HG03342 (cell line): Measurements from ENCODE around the gene SLC36A2.
"Not testable (repeated sequence)": the region's sequence is repeated elsewhere in the genome, so short reads cannot be mapped to it uniquely, and the experiment has no call there.

Experiments used
- ATAC-seq: cut with Tn5 transposase; IDR thresholded peaks from one replicate; pipeline ENCODE4 v1.9.1; 2021; ENCODE audit warnings: mild to moderate bottlenecking, moderate library complexity; ENCODE audit not compliant: unreplicated experiment

SLC36A2 gene

DNA sequence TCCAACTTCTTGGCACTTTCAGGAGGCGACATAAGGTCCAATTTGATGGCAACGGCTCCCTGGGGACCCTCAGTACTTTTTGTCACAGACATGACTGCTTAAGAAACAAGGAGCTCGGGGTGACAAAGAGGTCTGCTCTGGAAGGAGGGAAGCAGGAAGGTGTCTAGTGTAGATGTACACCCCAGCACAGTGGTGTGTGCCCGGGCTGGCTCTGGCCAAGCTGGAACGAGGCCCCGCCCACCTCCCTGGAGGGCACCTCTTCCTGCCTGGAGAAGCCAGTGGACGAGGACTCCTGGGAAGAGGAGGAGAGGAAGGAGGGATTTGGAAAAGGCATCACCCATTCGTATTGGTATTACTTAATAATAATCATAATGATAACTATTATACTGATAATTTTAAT is at the start of gene SLC36A2:
Gene SLC36A2 (minus strand): TSS at position 191 of the 400 bp plus-strand sequence. CDS start 99 bp downstream, at position 92.
- ATAC-seq: no peak

DNA sequence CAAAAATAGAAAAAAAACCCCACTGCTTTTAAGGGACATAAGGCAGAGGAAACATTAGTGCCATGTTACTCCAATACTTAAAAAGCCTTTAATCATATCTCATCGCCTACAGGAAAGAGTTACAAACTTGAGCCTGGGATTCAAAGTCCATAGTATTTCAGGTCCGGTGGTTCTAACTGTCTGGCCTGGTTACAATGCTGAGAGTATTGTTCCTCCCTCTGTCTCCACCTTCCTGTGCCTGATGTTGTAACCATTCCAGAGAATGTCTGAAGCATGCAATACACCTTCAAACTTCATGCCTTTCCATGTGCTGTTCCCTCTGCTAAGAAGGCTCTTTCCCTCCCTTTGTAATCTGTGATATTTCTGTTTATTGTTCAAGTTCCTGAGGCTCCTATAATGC is 41.6 kb upstream of the SLC36A2 start:
- no peak for ATAC-seq

DNA sequence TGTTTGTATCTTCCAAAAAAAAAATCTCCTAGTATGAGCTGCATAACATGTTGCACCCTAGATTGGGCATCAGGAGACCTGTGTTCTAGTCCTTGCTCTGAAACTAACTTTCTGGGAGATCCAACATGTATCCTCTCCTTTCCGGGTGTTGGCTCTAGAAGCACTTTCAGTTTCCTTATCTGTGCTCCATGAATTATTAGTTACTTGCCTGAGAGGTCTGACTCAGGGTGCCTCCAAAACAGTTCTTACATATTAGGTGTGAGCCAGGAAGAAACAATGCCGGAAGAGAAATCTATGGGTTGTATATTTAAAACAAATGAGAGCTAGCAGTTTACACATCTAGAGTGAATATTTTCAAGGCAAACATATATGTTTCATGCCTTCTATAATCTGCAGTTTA is 36.7 kb upstream of the SLC36A2 start:
- no peak for ATAC-seq

DNA sequence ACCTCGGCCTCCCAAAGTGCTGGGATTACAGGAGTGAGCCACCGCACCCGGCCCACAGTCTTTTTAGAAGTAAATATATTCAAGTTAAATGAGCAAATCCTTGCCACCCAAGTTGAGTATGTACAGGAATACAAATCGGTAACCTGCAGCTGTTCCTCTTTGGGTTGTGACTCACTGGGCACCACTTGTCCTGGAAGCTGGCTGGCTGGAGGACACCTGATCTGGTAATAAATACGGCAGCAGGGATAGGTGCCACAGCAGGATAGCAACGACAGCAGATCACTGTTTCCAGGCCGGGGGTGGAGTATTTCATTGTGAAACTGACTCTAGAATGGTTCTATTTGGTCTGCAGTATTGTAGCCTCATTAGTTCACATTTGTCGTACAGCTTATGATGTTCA is 35.7 kb upstream of the SLC36A2 start:
- no peak for ATAC-seq

DNA sequence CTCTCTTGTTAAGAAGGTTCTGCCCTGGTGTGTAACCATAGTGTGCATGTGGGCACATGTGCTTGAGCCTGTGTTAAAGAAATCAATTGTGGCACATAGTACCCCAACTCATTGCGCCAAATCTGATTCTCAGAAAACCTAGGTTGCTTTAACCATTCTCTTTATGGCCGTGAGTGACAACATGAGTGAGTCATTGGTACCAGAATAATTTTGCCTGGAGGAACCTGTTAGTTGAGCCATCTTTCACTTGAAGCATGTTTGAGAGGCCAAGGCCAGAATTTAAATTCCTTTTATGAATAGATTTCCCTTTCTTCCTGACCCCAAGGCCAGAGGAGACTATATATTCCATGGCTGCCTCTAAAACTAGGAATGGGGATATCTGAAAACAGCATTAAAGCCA is 35.2 kb upstream of the SLC36A2 start:
- ATAC-seq: no peak

DNA sequence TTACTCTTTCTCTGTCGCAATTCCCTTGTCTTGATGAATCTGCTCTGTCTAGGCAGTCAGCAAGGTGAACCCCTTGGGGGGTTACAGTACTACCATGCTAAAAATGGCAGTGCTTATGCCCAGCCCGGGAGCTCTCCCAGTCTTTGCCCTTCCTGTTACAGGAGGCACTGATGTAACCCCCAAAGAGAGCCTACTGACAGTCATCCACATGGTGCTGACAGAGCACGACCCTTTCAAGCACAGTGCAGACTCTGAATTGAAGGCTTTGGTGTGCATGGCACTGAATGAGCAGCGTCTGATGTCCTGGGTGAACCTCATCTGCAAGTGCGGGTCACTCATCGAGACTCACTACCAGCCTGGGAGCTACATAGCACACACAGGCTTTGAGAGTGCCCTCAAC is 34.5 kb upstream of the SLC36A2 start:
- ATAC-seq: no peak

DNA sequence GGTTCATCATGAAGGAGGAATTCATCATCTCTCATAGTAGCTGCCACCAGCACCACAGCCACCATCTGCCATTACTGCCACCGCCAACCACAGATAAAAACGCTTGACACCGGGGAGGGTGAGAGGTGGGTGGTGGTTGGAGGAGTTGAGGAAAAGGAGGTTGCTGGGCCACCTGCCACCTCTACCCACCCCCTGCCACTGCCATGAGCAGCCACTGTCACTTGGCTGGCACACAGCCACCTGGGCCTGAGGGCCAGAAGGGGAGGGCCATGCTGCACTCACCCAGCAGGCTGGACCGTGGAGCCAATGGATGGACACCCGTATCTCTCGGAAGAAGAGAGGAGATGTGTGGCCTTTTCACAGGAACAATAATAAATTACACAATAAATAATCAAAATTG is 31.3 kb upstream of the SLC36A2 start:
- ATAC-seq: no peak

DNA sequence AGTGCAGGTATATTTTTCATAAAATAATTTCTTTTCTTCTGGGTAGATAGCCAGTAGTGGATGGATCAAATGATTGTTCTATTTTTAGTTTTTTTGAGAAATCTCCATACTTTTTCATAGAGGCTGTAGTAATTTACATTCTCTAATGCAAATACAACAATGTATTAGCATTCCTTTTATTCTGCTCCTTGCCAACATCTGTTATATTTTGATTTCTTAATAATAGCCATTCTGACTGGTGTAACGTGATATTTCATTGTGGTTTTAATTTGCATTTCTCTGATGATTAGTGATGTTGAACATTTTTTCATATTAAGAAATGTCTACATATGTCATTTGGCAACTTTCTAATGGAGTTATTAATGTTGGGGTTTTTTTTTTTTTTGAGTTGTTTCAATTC is 27.2 kb upstream of the SLC36A2 start:
- ATAC-seq: no peak

DNA sequence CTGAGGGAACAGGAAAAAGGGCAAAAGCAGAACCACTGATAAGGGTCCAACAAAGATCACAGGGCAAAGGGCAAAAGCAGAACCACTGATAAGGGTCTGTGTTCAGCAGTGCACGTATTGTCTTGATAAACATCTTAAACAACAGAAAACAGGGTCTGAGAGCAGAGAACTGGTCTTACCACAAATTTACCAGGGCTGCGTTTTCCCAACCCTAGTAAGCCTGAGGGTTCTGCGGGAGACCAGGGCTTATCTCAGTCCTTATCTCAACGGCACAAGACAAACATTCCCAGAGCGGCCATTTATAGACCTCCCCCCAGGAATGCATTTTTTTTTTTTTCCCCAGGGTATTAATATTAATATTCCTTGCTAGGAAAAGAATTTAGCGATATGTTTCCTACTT is 19.7 kb upstream of the SLC36A2 start:
- not testable (repeated sequence) for ATAC-seq

DNA sequence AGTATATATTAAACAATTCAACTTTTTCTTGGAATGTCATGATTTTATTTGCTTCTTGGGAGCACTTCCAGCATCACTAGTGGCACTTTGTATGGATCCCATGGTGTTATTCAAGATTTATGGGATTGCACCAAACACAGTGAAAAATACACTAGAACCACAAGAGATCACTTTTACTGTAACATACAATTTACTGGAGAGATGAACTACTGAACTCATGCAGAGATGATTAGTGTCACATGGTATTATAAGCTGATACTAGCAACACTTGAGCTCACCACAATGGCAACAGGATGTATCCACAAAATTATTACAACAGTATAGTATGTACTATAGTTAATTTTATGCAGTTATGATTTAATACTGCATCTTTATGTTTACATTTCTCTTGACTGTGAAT is 16.3 kb upstream of the SLC36A2 start:
- ATAC-seq: no peak

DNA sequence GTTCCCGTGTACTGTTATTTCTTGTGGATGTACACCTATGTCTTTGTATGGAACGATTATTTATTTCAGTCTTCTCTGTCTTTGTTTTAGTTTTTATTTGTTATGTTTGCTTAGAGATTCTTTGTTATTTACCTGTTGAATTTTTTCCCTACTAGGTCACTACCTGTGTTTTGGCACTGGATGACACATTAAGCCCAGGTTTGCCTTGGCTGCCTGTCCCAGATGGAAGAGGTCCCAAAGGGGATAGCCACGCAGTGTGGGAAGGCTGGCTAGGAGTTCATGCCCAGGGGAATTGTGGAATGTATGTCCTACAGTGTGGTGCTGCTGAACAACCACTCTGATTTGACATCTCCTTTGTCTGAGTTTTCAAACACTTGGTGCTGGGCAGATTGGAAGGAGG is 15.6 kb upstream of the SLC36A2 start:
- ATAC-seq: no peak

DNA sequence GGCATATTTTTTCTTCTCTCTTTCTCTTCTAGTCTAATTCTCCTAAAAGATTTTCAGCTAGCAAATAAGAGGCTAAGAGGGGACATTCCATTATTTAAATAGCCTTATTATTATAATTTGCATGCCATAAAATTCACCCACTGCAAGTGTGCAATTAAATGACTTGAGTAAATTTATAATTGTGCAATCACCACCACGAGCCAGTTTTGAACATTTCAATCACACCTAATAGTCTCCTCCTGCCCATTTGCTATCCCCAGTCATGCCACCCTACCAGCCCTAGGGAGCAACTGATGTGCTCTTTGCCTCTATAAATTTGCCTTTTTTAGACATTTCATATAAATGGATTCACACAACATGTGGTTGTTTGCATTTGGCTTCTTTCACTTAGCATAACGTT is 12.0 kb upstream of the SLC36A2 start:
- no peak for ATAC-seq

DNA sequence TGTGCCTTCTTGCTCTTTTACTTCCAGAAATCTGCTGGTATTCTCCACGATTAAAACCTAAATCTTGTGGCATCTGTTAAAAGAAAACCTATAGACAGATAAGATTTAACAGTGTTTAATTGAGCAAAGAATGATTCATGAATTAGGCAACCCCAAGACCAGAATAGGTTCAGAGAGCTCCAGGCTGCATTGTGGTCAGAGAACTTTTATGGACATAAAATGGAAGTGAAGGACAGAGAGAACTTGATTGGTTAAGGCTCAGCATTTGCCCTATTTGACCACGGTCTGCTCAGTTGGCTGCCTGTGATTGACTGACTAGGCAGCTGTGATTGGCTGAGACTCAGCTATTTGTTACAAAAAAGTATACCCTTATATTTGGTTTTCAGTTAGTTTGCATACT is 10.4 kb upstream of the SLC36A2 start:
- no peak for ATAC-seq

DNA sequence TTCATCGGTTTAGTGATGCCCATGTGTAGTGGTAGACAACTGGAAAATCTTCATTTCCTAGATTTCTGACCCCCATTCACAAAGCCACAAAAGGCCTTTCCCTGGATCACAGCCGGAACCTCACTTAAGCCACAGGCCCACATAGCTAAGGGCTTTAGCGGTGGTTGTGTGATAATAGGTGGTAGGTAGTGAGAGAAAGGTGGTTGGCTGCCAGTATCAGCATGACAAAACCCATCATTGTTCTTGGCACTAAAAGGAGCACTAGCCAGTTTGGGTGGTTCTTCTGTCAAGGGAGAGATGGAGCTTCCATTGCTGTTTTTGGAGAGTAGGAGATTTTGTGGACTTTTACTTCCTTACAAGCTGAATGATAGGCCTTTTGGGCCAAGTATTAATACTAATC is 9.7 kb upstream of the SLC36A2 start:
- ATAC-seq: no peak

DNA sequence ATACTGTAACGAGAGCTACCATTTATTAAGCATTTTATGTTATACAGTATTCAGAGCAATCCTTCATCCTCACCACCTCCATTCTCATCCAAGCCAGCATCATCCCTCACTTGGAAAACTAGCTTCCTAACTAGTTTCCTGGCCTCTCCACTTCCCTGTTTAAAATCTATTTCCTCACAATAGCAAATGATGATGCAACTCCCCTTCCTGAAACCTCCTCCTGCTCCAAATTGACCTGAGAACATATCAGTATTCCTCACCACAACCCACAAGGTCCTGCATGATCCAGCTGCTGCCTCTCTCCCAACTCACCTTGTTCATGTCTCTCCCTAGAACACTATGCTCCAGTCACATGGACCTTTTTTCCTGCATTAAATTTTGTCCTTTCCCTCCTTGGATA is 4.3 kb upstream of the SLC36A2 start:
- no peak for ATAC-seq

DNA sequence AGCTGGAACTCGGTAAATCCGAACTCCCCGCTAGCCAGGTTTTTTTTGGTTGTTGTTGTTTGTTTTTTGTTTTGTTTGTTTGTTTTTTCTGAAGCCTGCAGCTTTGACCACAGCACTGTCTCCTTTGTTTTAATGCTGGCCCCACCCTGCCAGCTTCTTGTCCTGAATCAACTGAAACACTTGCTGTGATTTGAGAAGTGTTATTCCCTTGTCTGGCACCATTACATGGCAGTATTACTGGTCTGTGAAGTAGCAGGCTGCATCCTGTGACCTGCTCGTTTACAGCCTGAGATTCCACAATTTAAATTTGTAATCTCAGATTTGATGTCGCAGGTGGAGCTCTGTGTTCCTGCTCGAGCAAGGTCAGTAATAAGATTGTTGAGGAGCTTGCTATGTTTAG is 1.4 kb upstream of the SLC36A2 start:
- ATAC-seq: no peak

DNA sequence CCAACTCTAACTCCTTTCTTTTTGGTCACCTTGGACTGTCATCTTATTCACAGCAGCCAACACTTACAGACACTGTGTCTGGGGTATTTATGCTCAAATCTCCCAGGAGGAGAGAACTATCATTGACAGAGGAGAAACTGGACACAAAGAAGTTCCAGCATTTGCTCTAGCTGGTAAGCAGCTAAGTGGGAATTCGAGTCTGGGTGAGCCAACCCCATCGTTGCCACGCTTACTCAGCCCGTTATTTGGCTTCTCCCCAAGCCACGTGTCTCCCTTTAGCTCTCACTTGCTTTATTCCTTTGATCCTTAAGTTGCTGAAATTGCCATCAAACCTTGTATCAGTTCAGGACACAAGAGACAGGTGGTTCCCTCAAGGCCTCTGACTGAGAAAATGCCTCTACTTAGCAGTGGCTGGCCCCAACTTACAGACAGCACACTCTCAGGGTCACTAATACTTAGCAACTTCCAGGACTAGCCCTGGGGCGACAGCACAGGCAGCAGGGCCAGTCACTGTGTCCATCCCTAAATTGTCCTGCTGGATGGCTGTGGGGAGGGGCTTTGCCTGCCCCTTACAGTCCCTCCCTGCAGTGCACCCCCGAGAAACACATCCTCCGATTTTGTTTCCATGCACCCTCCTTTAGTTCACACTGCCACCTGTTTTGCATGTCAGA is 1.4 kb downstream of the SLC36A2 start:
- no peak for ATAC-seq

DNA sequence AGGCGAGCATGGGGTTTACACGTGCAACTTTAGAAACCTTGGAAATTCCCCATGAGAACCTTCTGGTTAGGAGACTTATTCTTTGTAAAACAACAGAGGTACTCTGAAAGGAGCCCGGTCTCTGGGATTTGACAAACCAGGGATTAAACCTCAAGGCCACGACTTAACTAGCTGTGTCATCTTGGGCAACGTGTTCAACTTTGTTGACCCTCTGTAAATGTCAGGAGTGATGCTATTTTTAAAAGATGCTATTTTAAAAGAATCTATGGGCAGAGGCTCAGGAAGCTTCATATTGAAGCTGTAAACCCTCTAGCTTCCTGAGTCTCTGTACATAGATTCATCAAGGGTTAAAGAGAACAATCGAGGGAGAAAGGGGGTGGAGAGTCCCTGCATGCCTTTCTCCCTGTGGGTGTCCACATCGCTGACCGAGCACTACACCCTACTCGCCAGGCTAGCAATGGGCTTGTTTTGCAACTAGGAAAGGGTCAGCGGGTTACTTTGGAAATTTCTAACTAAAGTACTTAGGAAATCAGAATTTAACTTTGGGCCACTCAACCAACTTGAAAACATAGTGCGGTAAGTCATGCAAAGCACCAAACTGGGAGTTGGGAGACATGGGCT is 2.1 kb downstream of the SLC36A2 start:
- ATAC-seq: no peak

DNA sequence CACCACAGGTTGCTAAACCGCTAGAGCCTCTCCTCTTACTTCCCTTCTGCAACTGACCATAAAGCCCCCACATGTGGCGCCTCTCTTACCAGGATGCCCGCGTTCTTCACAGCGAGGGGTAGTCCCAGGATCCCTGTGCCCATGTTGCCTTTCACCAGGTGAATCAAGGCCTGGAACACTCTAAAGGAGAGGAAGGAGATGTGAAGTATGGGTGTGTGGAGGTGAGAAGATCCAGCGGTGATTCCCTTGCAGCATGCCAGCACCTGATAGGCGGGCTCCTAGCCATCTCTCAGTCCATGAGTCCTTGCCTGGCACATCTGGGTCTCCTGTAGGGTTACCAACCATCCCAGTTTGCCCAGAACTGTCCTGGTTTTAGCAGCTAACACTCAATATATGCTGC is 3.3 kb downstream of the SLC36A2 start:
- ATAC-seq: no peak

DNA sequence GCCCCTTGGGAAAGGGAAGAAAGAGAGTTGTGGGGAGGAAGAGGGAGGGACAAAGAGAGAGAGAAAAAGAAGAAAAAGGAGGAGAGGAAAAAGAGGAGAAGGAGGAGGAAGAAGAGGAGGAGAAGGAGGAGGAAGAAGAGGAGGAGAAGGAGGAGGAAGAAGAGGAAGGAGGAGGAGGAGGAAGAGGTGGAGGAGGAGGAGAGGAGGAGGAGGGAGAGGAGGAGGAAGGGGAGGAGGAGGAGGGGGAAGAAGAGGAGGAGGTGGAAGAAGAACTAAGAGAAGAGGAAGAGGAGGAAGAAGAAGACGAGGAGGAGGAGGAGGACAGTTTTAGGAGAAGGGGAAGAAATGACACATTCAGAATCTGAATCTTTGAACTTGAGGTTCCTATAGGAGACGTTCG is 7.4 kb downstream of the SLC36A2 start:
- ATAC-seq: no peak

DNA sequence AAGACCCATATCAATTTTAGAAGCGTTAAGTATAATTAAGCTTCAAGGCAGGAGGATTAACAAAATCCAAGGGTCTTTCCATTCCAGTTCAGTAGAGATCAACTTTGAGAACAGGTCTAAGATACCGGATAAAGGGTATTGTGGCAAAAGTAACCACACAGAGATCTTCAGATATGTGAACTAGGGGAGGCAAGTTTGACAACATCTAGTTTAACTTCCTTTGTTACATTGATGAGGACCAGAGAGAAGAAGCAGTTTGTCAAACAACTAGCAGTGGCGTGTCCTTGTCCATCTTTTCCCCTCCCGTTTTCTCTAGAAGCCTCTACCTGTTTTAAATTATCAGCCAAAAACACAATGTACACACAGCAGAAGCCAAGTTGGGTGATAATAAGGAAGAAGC is 8.6 kb downstream of the SLC36A2 start:
- ATAC-seq: no peak

DNA sequence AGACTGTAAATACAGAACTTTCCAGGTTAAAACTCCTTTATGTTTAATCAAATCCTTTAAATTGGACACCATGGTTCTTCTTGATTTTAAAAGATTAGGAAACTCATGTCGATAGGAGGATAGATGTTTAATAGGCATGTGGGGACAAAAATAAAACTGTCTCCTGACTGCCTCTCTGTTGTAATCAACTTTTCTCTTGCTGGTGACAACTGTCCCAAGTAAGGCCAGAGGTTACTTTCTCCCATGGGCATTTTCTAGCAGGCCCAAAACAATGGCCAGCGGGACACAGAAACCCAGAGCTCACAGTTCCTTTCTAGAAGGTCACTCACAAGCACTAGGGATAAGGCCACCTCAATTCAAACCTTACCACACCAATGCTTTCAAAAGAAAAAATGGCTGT is 14.5 kb downstream of the SLC36A2 start:
- ATAC-seq: no peak

DNA sequence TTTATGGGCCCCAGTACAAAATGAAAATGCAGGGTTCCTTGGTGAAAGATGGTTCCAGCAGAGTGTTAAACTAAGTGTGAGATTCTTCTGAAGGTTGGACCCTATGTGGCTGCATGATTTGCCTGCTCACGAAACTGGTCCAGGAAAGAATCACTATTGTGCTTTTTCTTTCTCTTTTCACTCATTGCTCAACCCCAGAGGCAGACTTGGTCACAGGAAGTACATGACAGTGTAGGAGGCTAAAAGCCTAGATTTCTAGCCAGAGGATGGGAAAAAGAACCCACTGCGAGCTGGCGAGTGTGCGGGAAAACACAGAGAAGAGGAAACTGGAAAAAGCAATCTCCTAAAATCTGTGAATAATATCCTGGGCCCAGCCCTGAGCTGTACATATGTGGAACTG is 18.6 kb downstream of the SLC36A2 start:
- ATAC-seq: no peak
